Measurements from ENCODE around the gene RAD51AP1. TPM values are rescaled to one million over a fixed set of nuclear protein-coding genes. Genes with fewer than 3 reads are reported as not detected.

RAD51AP1 gene
- total and polyA plus RNA-seq, 2 of the 8 experiments (the other 6 are each of a cell fraction or from before 2014, with no cell fraction given): 29.7 to 48.3 TPM

- TF ChIP-seq CHD7 (IDR thresholded peaks at IDR 0.05; ENCODE audit: insufficient replicate concordance, low read length): no peak
- TF ChIP-seq MAX (IDR thresholded peaks at IDR 0.05): no peak
- TF ChIP-seq EZH2 (IDR thresholded peaks at IDR 0.05; ENCODE audit: low read depth, low read length, severe bottlenecking): no peak
- no peak for TF ChIP-seq CHD1 (IDR thresholded peaks at IDR 0.05; ENCODE audit: low read depth, low read length)
- TF ChIP-seq CEBPB (IDR thresholded peaks at IDR 0.05; ENCODE audit: low read depth, low read length): no peak
- no peak for TF ChIP-seq POLR2A (IDR thresholded peaks at IDR 0.05; ENCODE audit: control extremely low read depth in 1 of 2, low read depth in 2 of 2, low read length in 2 of 2)
- no peak for TF ChIP-seq E2F6 (IDR thresholded peaks at IDR 0.05)
- no peak for TF ChIP-seq NANOG (IDR thresholded peaks at IDR 0.05; ENCODE audit: insufficient read depth, low read depth, low read length, poor library complexity, severe bottlenecking)
- TF ChIP-seq BCL11A (IDR thresholded peaks at IDR 0.05; ENCODE audit: low read depth in 2 of 2, low read length in 2 of 2): no peak
- TF ChIP-seq TCF12 (IDR thresholded peaks at IDR 0.05; ENCODE audit: low read depth, low read length): no peak
- no peak for TF ChIP-seq RXRA (IDR thresholded peaks at IDR 0.05; ENCODE audit: insufficient read depth, low read depth, low read length)
These were observed 39.5 kb upstream of the RAD51AP1 start (continued) for GRCh38 chr12:4499186-4499585.
